SKM-1 treated with dmso at 0.1 percent for 144 hours (cell line): ENCODE measurements around the gene CAPSL.
"Not testable (repeated sequence)": the region's sequence is repeated elsewhere in the genome, so short reads cannot be mapped to it uniquely, and the experiment has no call there.

ENCODE experiments used
- DNase-seq: peaks from one replicate; lab custom pipeline; 2025; ENCODE audit not compliant: unreplicated experiment; lab: John Stamatoyannopoulos, UW

CAPSL gene

GRCh38 chr5:35877655-35878054, 60.8 kb downstream of the CAPSL start:
- no peak for DNase-seq

- DNase-seq, result no peak
Measured at GRCh38 chr5:35876922-35877321, 61.5 kb downstream of the CAPSL start.

- DNase-seq, result no peak
Measured at GRCh38 chr5:35876454-35876853, 62.0 kb downstream of the CAPSL start.

- DNase-seq, result no peak
Measured at GRCh38 chr5:35870605-35871004, 67.8 kb downstream of the CAPSL start.

- DNase-seq, result no peak
Measured at GRCh38 chr5:35869685-35870277, 68.6 kb downstream of the CAPSL start.

GRCh38 chr5:35867998-35868397, 70.4 kb downstream of the CAPSL start:
- no peak for DNase-seq

- DNase-seq, result peak; percentile 61
Measured at GRCh38 chr5:35863159-35863558, 75.3 kb downstream of the CAPSL start.

- DNase-seq, result no peak
Measured at GRCh38 chr5:35862126-35862525, 76.3 kb downstream of the CAPSL start.

GRCh38 chr5:35861718-35862117, 76.7 kb downstream of the CAPSL start:
- DNase-seq, result no peak

- no peak for DNase-seq
Measured at GRCh38 chr5:35860686-35861085, 77.7 kb downstream of the CAPSL start.

GRCh38 chr5:35859101-35859661, 79.2 kb downstream of the CAPSL start:
- no peak for DNase-seq

GRCh38 chr5:35857606-35858205, 80.7 kb downstream of the CAPSL start:
- DNase-seq, result no peak

GRCh38 chr5:35856765-35857351, 81.6 kb downstream of the CAPSL start, which contains the start of gene IL7R:
Gene IL7R, plus strand, starts transcription at chr5:35856891. Its CDS starts 87 bp downstream, at chr5:35856978.
- DNase-seq, result peak; percentile 92

GRCh38 chr5:35856186-35856764, 82.1 kb downstream of the CAPSL start:
- DNase-seq, result not testable (repeated sequence)

- no peak for DNase-seq
Measured at GRCh38 chr5:35855187-35855586, 83.2 kb downstream of the CAPSL start.
